GM23338 (cell line): Measurements from ENCODE around the gene SLC25A6. TPM values are rescaled to one million over a fixed set of nuclear protein-coding genes. Genes with fewer than 3 reads are reported as not detected.

ENCODE experiments used
- ATAC-seq: fragments of 200-7000 bp; cut with Tn5 transposase; 3 replicates; pipeline ENCODE4 v1.9.1; 2020
- DNase-seq: peaks from one replicate; pipeline ENCODE4 v3.0.0-alpha.2; 2015; ENCODE audit warnings: low spot score
- H2AFZ ChIP-seq: fragments of 200-600 bp; sonication (generic); 2 replicates; pipeline ENCODE4 v1.8.0; 2016; ENCODE audit warnings: antibody characterized with exemption, mild to moderate bottlenecking, moderate library complexity
- H3F3A ChIP-seq: fragments of 200-600 bp; sonication (generic); replicated peaks from 2 replicates; pipeline ENCODE4 v1.8.0; 2017; ENCODE audit warnings: antibody characterized with exemption, mixed run types, low read depth
- H3K27ac ChIP-seq: fragments of 200-600 bp; sonication (generic); 2 replicates; pipeline ENCODE4 v1.6.1; 2016; ENCODE audit warnings: low read depth
- H3K27me3 ChIP-seq: fragments of 200-600 bp; sonication (generic); 2 replicates; pipeline ENCODE4 v1.8.0; 2016; ENCODE audit warnings: mild to moderate bottlenecking, mixed run types, moderate library complexity; ENCODE audit not compliant: insufficient read depth
- H3K36me3 ChIP-seq: fragments of 200-600 bp; sonication (generic); 2 replicates; pipeline ENCODE4 v1.8.0; 2016; ENCODE audit warnings: mild to moderate bottlenecking; ENCODE audit not compliant: insufficient read depth
- H3K4me1 ChIP-seq: fragments of 200-600 bp; sonication (generic); 2 replicates; pipeline ENCODE4 v1.8.0; 2016; ENCODE audit warnings: mild to moderate bottlenecking, moderate library complexity; ENCODE audit not compliant: insufficient read depth
- H3K4me2 ChIP-seq: fragments of 200-600 bp; sonication (generic); 2 replicates; pipeline ENCODE4 v1.7.1; 2017; ENCODE audit warnings: mixed run types
- H3K4me3 ChIP-seq: fragments of 200-600 bp; sonication (generic); 2 replicates; pipeline ENCODE4 v1.6.1; 2016; ENCODE audit warnings: mixed run types
- H3K79me2 ChIP-seq: fragments of 200-600 bp; sonication (generic); replicated peaks from 2 replicates; pipeline ENCODE4 v1.8.0; 2017; ENCODE audit warnings: mild to moderate bottlenecking; ENCODE audit not compliant: insufficient read depth
- H3K9me2 ChIP-seq: fragments of 200-600 bp; sonication (generic); 2 replicates; pipeline ENCODE4 v1.8.0; 2017; ENCODE audit not compliant: insufficient read depth
- H4K20me1 ChIP-seq: fragments of 200-600 bp; sonication (generic); replicated peaks from 2 replicates; pipeline ENCODE4 v1.8.0; 2017; ENCODE audit warnings: mild to moderate bottlenecking; ENCODE audit not compliant: insufficient read depth
- H3K27ac Mint-ChIP-seq: 2 replicates; pipeline ENCODE4 v1.8.0; 2020; ENCODE audit warnings: inconsistent platforms, mild to moderate bottlenecking, moderate library complexity, mixed read lengths
- H3K27me3 Mint-ChIP-seq: 3 replicates; pipeline ENCODE4 v1.8.0; 2022; ENCODE audit warnings: low read depth, mild to moderate bottlenecking, moderate library complexity, mixed read lengths, inconsistent platforms; ENCODE audit not compliant: insufficient read depth, poor library complexity
- H3K36me3 Mint-ChIP-seq: 3 replicates; pipeline ENCODE4 v1.8.0; 2021; ENCODE audit warnings: low read depth, mild to moderate bottlenecking, inconsistent platforms, moderate library complexity, mixed read lengths
- H3K4me1 Mint-ChIP-seq: 3 replicates; pipeline ENCODE4 v1.8.0; 2020; ENCODE audit warnings: mild to moderate bottlenecking, inconsistent platforms, mixed read lengths
- H3K4me3 Mint-ChIP-seq: 3 replicates; pipeline ENCODE4 v1.8.0; 2021; ENCODE audit warnings: moderate library complexity, mild to moderate bottlenecking, inconsistent platforms, mixed read lengths
- H3K9me3 Mint-ChIP-seq: 3 replicates; pipeline ENCODE4 v1.8.0; 2020; ENCODE audit warnings: moderate library complexity, mild to moderate bottlenecking, inconsistent platforms, mixed read lengths
- CREB1 ChIP-seq: fragments of 250-450 bp; sonication (Bioruptor Pico); IDR thresholded peaks from 2 replicates; pipeline ENCODE4 v1.5.0; 2020; ENCODE audit warnings: low read depth, mild to moderate bottlenecking, moderate library complexity
- CTCF ChIP-seq, 2 experiments: fragments of 200-600 bp in 1 of 2; sonication (generic) in 1 of 2; conservative IDR thresholded peaks; 2 replicates each; pipeline versions ENCODE4 v1.5.1 to v1.6.1; 2016 to 2017; ENCODE audit warnings: antibody characterized with exemption in 2 of 2, low read depth in 2 of 2, mild to moderate bottlenecking in 2 of 2, moderate library complexity in 1 of 2
- ETS1 ChIP-seq: IDR thresholded peaks from 2 replicates; pipeline ENCODE4 v1.6.1; 2016; ENCODE audit warnings: antibody characterized with exemption
- EZH2 ChIP-seq: fragments of 200-600 bp; sonication (generic); IDR thresholded peaks from one replicate; pipeline ENCODE4 v1.8.0; 2017; ENCODE audit warnings: antibody characterized with exemption, mild to moderate bottlenecking, low read depth; ENCODE audit not compliant: unreplicated experiment
- EZH2phosphoT487 ChIP-seq: fragments of 200-600 bp; sonication (generic); IDR thresholded peaks from one replicate; pipeline ENCODE4 v1.8.1; 2018; ENCODE audit warnings: antibody characterized with exemption; ENCODE audit not compliant: unreplicated experiment
- JUNB ChIP-seq: IDR thresholded peaks from one replicate; pipeline ENCODE4 v1.6.1; 2016; ENCODE audit warnings: antibody characterized with exemption; ENCODE audit not compliant: unreplicated experiment
- NANOG ChIP-seq: IDR thresholded peaks from 2 replicates; pipeline ENCODE4 v1.6.1; 2016; ENCODE audit warnings: antibody characterized with exemption, borderline replicate concordance
- POLR2AphosphoS5 ChIP-seq: IDR thresholded peaks from 2 replicates; pipeline ENCODE4 v1.6.1; 2016; ENCODE audit warnings: antibody characterized with exemption, low read depth
- REST ChIP-seq: IDR thresholded peaks from one replicate; pipeline ENCODE4 v1.6.1; 2018; ENCODE audit warnings: antibody characterized with exemption; ENCODE audit not compliant: unreplicated experiment
- STAT1 ChIP-seq: IDR thresholded peaks from one replicate; pipeline ENCODE4 v1.6.1; 2016; ENCODE audit warnings: antibody characterized with exemption; ENCODE audit not compliant: unreplicated experiment
- ZNF114 ChIP-seq: fragments of 250-450 bp; sonication (Bioruptor Pico); IDR thresholded peaks from 2 replicates; pipeline ENCODE4 v1.5.0; 2020; ENCODE audit warnings: mild to moderate bottlenecking, moderate library complexity
- ZNF331 ChIP-seq: fragments of 250-450 bp; sonication (Bioruptor Pico); IDR thresholded peaks from 2 replicates; pipeline ENCODE4 v1.5.0; 2020; ENCODE audit warnings: low read depth, mild to moderate bottlenecking, moderate library complexity
- ZNF462 ChIP-seq: fragments of 250-450 bp; sonication (Bioruptor Pico); IDR thresholded peaks from 2 replicates; pipeline ENCODE4 v1.5.0; 2020; ENCODE audit warnings: mild to moderate bottlenecking, moderate library complexity
- polyA plus RNA-seq: library from polyadenylated mRNA; unstranded; fragments of >200 nt; fragmentation: Nextera tagmentation; extraction: Ambion mirVana; gene quantifications from 2 replicates; pipeline ENCODE4 v1.2.1, GENCODE V29; 2016
- total RNA-seq: library from RNA; depleted of rRNA; stranded (reverse); fragments of >200 nt; shearing (Covaris generic); gene quantifications from 2 replicates; pipeline ENCODE4 v1.2.3, GENCODE V29; 2014

SLC25A6 gene
- total and polyA plus RNA-seq, 2 experiments from 2014 or later = 358 to 486 TPM

GRCh38 chrX:1341545-1342184 lies 50.2 kb downstream of the SLC25A6 start:
- DNase-seq (no peak), ATAC-seq (no peak)
- no peaks in the 10 kb centered on the region for H3K36me3 ChIP-seq
- TF ChIP-seq JUNB (no peak), EZH2phosphoT487 (no peak), STAT1 (no peak), REST (no peak), POLR2AphosphoS5 (no peak), ZNF114 (CRISPR knock-in tag) (no peak), NANOG (no peak), ZNF462 (CRISPR knock-in tag) (no peak), CREB1 (no peak), CTCF (conservative IDR thresholded peaks at IDR 0.05; ENCODE audit: low read depth in 2 of 2) (no peak), EZH2 (no peak), ZNF331 (CRISPR knock-in tag) (no peak), ETS1 (no peak)
- H3K9me3 Mint-ChIP-seq = peaks cover 92% of the 10 kb centered on the region
- H3K4me1 Mint-ChIP-seq = no peaks in the 10 kb centered on the region
- no peak overlapping the region for H2AFZ ChIP-seq
- no peak overlapping the region for H3K4me2 ChIP-seq
- peaks cover 56% of the 10 kb centered on the region for H3K36me3 Mint-ChIP-seq
- H3K27ac Mint-ChIP-seq = no peak overlapping the region
- no peaks in the 10 kb centered on the region for H3K27me3 ChIP-seq
- H3K4me1 ChIP-seq = no peaks in the 10 kb centered on the region
- H3K9me2 ChIP-seq = no peaks in the 10 kb centered on the region
- H3K4me3 Mint-ChIP-seq = no peak overlapping the region
- H3F3A ChIP-seq = 0 out of 2 replicates have a peak, but pooled peaks cover 6% of the 10 kb centered on the region
- H3K27me3 Mint-ChIP-seq = peaks cover 7% of the 10 kb centered on the region
- no peaks in the 10 kb centered on the region for H3K79me2 ChIP-seq
- H3K4me3 ChIP-seq = no peak overlapping the region
- H4K20me1 ChIP-seq = no peaks in the 10 kb centered on the region
- H3K27ac ChIP-seq = no peak overlapping the region
